ENCODE measurements around the gene TBC1D25.

Gene TBC1D25

DNA sequence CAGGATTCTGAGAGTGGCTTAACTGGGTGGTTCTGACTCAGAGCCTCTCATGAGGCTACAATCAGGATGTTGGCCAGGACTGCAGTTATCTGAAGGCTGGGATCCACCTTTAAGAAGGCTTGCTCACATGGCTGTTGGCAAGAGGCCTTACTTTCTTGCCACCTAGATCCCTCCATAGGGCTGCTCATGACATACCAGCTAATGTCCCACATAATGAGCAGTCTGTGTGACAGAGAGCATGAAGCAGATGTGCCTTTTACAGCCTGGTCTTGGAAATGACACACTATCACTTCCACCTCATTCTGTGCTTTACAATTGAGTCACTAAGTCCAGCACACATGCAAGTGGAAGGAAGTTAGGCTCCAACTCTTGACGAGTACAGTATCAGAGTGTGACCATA is 30.4 kb downstream of the TBC1D25 start:
- no peak for DNase-seq

DNA sequence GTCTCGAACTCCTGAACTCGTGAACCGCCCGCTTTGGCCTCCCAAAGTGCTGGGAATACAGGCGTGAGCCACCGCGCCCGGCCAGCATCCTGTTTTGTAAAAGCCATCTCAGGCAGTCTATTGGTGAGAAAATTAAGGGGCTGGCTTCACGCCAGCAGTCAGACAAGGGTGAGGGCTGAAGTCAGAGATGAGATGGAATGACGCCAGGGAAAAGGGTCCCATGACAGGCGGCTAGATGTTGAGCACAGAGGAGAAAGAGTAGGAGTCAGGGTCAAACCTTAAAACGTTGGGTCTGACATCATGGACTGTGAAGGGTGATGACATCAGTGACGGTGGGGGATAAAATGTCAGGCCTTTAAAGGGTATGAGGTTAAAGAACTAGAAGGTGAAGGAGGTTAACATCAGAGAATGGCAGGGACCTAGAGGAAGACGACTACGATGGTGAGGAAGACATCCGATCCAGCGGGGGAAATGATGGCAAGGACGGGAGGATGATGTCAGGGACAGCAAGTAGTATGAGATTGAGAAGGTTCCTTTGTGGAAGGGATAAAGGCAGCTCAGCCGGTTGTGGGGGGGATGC is 34.3 kb downstream of the TBC1D25 start:
- no peak for DNase-seq

- DNase-seq, result peak; percentile 97
Measured at GRCh38 chrX:48574270-48575266, 35.1 kb downstream of the TBC1D25 start, which contains the start of gene RBM3. Gene RBM3 (plus strand): TSS chrX:48574484. CDS start chrX:48575181, 697 bp downstream.

- DNase-seq, result no peak
Measured at GRCh38 chrX:48575642-48576041, 36.1 kb downstream of the TBC1D25 start.

DNA sequence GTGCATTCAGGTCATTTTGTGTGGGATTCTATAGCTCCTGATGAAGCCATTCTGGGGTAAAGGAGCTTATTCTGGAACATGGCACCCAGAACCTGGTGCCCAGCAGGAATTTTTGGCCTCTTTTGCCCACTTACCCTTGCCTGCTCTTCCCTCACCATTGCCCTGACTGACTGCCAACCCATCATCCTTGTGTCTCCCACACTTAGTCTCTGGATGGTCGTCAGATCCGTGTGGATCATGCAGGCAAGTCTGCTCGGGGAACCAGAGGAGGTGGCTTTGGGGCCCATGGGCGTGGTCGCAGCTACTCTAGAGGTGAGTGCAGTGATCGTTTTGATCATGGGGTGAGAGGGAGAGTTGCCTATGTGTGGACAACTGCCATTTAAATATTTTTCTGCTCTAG is 36.6 kb downstream of the TBC1D25 start:
- DNase-seq, result no peak

- DNase-seq, result no peak
Measured at GRCh38 chrX:48578661-48579128, 39.2 kb downstream of the TBC1D25 start.

- no peak for DNase-seq
Measured at GRCh38 chrX:48579259-48579658, 39.7 kb downstream of the TBC1D25 start.

- DNase-seq, result no peak
Measured at GRCh38 chrX:48580662-48581061, 41.1 kb downstream of the TBC1D25 start.

DNA sequence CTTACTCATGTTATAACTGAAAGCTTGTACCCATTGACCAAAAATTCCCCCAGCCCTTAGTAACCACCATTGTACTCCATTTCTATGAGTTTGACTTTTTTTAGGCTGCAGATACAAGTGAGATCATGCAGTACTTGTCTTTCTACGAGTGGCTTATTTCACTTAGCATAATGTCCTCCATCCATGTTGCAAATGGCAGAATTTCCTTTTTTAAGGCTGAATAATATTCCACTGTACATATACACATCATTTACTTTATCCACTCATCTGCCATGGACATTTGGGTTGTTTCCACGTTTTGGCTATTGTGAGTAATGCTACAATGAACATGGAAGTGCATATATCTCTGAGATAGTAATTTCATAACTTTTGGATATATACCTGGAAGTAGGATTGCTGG is 45.2 kb downstream of the TBC1D25 start:
- no peak for DNase-seq

DNA sequence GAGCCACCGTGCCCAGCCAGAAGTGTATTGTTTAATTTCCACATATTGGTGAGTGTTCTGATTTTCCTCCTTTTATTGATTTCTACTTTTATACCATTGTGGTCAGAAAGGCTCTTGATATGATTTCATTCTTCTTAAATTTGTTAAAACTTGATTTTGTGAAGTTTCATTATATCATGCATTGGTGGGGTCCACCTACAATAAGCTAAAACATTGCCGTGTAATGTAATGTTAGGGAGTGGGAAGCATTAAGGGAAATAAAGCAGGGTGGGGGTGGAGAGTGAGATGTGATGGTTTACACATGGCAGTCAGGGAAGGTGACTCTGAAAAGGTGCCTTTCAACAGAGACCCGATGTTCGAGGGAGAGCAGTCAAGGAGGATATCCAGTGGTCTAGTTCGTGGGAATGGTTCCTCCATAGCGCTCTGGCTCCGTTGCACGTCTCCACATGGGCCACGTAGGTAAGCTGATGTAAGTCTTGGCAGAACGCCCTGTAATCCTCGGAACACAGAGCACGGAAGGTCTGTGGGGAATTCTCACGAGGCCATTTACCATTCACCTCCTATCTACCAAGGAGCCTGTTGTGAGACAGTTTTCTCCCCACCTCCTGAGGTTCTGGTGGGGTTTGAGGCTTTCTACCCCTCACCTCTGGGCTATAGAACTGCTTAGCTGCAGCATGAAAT is 50.1 kb downstream of the TBC1D25 start:
- no peak for DNase-seq

GRCh38 chrX:48590203-48591103 is 50.9 kb downstream of the TBC1D25 start:
- DNase-seq, result no peak

DNA sequence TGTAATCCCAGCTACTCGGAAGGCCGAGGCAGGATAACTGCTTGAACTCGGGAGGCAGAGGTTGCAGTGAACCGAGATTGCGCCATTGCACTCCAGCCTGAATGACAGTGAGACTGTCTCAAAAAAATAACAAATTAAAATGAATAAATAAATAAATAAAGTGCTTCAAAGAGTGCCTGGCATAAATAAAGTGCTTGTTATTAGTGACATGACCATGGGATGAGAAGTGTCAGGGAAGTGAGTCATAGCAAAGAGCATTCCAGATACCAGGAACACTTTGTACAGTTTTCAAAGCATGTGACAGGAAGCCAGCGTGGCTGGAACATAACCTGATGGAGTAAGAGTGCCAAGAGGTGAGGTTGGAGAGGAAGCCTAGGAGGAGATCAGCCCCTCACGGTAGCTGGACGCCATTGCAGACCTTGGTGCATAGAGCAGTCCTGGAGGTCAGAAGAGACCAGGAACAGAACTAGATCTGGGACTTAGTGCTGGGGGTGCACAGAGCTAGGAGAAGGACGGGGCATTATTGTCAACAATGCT is 51.8 kb downstream of the TBC1D25 start:
- DNase-seq, result no peak

- DNase-seq, result no peak
Measured at GRCh38 chrX:48592971-48593370, 53.5 kb downstream of the TBC1D25 start.

GRCh38 chrX:48595929-48596328 is 56.4 kb downstream of the TBC1D25 start:
- no peak for DNase-seq

- peak; percentile 94 for DNase-seq
Measured at GRCh38 chrX:48597353-48598264, 58.1 kb downstream of the TBC1D25 start, which contains the start of gene WDR13. Gene WDR13 (plus strand): TSS chrX:48597492. CDS start chrX:48597997, 505 bp downstream.

DNA sequence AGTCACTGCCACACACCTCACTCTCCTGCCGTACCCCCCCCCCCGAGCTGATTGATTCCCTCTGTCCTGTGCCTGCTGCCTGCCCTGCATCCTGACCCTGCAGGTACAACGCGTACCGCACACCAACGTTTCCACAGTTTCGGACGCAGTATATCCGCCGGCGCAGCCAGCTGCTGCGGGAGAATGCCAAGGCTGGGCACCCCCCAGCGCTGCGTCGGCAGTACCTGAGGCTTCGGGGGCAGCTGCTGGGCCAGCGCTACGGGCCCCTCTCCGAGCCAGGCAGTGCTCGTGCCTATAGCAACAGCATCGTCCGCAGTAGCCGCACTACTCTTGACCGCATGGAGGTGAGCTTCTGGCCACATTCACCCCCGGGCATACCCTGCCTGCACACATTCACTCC is 59.1 kb downstream of the TBC1D25 start:
- DNase-seq, result no peak

DNA sequence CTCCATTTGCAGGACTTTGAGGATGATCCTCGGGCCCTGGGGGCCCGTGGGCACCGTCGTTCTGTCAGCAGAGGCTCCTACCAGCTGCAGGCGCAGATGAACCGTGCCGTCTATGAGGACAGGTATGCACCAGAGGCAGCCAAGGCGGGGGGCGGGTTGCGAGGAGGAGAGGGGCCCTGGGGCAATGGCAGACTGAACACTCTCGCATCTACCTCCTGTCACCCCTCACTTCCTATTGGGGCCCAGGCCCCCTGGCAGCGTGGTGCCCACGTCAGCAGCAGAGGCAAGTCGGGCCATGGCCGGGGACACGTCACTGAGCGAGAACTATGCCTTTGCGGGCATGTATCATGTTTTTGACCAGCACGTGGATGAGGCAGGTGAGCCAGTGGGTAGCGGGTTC is 59.8 kb downstream of the TBC1D25 start:
- DNase-seq, result no peak

GRCh38 chrX:48600226-48600625 is 60.7 kb downstream of the TBC1D25 start:
- DNase-seq, result no peak

- DNase-seq, result no peak
Measured at GRCh38 chrX:48601741-48602394, 62.4 kb downstream of the TBC1D25 start.

DNA sequence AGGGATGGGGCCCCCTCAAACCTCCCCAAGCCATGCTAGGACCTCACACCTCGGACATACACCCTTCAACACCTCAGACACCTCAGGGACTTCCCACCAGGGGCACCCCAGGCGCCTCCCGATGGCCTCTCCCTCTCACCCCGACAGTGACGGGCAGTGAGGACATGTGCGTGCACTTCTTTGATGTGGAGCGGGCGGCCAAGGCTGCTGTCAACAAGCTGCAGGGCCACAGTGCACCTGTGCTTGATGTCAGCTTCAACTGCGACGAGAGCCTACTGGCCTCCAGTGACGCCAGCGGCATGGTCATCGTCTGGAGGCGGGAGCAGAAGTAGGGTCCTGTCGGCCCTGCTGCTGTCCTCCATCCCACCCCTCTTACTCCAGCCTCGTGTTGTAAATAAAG is 65.2 kb downstream of the TBC1D25 start:
- no peak for DNase-seq

Measured in CD4-positive, alpha-beta T cell treated with Interleukin-4 for 4 hours (primary cell).